GM12801 (cell line): ENCODE results near the gene USP10.

Source experiments
- TF ChIP-seq, protein P1 (sequence below): IDR thresholded peaks from one replicate; pipeline ENCODE4 v1.5.1; 2011; ENCODE audit warnings: control low read depth; ENCODE audit not compliant: insufficient read length; ENCODE audit errors: extremely low read depth

Gene USP10

DNA sequence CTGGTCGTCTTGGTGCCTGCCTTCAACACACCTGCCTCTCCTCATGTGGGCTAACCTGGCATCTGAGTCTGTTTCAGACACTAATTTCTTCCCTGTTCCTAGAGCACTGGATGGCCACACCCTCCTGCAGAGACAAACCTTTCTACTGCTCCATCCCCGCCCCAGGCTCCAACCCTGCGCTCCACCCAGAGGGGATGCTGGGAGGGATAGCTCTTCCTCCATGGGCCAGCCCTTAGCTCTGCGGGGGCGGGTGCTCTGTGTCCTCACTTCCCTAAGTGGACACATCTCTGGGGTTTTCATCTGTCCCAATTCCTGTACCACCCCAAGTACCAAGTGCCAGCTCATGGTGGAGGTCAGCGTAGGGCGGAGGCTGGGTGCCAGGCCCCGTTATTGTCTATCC lies 109.0 kb downstream of the USP10 start:
- TF ChIP-seq, protein P1, sequence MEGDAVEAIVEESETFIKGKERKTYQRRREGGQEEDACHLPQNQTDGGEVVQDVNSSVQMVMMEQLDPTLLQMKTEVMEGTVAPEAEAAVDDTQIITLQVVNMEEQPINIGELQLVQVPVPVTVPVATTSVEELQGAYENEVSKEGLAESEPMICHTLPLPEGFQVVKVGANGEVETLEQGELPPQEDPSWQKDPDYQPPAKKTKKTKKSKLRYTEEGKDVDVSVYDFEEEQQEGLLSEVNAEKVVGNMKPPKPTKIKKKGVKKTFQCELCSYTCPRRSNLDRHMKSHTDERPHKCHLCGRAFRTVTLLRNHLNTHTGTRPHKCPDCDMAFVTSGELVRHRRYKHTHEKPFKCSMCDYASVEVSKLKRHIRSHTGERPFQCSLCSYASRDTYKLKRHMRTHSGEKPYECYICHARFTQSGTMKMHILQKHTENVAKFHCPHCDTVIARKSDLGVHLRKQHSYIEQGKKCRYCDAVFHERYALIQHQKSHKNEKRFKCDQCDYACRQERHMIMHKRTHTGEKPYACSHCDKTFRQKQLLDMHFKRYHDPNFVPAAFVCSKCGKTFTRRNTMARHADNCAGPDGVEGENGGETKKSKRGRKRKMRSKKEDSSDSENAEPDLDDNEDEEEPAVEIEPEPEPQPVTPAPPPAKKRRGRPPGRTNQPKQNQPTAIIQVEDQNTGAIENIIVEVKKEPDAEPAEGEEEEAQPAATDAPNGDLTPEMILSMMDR = no peak

DNA sequence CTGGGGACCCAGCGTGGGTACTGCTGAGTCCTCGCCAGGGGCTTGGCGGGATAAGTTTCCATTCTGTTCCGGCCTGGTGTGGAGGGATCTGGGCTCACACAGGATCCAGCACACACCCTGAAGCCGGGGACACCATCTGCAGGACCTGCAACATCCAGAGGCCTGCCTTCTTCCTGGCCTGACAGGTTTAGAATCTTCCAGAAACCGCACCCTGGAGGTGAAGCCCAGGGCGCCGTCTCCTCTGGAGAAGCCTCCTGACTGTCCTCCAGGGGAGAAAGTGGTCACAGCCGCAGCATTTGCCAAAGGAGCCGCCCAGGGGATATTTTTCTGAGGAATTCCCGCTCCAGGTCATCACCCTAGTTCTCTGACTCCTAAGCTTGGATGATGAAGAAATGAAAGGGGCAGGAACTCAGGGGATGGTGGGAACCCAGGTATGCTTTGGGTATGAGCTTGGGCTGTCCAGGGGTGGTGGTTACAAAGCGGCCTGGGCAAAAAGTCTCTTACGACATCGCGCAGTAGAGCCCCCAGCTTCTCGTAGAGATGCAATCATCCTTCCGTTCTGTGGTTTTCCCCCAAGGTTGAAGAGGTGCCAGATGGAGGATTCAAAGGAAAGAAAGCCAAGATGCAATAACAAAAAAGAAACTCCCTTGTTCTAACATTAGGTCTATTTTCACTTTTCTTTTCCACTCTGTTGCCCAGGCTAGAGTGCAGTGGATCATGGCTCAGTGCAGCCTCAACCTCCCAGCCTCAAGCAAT lies 110.9 kb downstream of the USP10 start:
- TF ChIP-seq, protein P1 = no peak

DNA sequence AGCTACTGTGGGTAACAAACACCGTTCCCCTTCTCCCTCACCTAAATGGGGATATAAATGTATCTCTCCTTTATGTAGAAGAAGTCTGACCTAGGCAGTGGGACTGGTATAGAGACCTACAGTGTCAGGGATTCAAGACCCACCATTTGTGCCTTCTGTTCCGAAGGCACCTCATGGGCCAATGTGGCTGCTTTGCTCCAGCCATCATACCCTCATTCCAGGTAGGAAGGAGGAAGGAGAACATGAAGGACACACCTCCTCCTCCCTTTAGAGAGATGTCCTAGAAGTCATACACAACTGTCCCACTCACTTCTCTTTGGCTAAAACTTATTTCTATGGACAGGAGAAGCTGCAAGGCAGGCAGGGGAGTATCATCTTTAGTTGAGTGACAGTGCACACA lies 111.7 kb downstream of the USP10 start:
- TF ChIP-seq, protein P1 = no peak

DNA sequence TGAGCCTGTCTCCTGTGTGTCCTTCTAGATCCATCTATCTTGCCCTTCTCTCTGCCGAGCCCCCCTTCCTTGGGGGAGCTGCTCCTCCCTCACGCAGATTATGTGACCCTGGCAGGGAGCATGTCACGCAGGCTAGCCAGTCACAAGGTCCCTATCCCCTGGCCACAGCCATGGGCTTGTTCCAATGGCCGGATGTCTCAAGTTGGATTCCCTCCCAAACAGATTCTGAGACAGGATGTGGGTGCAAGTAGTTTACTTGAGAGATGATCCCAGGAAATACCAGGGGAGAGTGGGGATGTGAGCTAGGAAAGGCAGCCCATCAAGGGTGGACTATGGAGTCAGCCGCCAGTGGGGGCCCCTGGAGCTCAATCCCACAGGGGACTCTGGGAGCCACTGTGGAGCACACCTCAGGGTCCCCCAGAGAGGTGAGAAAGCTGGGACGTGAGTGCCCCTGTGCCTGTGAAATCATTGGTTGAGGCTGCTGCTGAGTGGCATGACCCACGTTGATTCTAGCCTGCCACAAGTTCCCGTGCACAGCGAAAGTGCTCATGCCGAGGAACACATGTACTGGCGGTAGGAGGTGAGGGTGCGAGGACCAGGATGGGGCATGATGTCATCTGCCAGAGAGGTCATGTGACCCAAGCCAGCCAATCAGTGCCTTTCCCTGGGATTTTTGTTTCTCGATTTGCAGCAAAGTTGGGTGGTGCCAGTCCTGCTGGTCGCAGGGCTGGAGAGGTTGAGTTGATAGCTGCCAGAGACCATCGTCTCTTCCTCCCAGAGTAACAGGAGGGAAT lies 113.5 kb downstream of the USP10 start:
- TF ChIP-seq, protein P1 = no peak

DNA sequence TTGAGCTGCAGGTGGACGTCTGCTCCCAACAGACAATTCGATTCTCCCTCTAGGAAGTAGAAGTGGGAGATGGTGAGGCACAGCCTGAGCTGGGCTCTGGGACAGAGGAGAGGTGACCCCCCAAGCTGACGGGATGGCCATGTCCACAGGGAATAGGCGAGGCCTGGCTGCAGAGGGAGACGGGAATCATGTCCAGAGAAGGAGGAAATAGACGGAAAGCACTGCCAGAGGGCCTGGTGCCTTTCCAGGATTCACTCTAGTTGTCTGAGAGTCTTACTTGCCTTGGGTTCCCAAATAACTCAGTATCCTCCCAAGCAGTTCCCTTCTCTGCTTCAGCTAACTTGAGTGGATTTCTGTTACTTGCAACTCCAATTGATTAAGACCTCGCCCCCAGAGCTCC lies 115.7 kb downstream of the USP10 start:
- TF ChIP-seq, protein P1 = no peak

DNA sequence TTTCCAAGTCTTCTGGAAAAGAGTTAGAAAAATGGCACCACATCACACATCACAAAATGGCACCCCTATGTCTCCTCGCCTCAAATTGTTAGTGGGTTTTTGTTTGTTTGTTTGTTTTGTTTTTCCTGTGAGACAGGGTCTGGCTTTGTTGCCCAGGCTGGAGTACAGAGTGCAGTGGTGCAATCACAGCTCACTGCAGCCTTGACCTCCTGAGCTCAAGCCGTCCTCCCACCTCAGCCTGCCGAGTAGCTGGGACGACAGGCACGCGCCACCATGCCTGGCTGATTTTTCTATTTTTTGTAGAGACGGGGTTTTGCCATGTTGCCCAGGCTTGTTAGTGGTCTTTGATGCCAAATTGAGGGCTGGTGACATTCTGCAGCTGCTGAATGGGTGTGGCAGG lies 116.2 kb downstream of the USP10 start:
- TF ChIP-seq, protein P1 = no peak

DNA sequence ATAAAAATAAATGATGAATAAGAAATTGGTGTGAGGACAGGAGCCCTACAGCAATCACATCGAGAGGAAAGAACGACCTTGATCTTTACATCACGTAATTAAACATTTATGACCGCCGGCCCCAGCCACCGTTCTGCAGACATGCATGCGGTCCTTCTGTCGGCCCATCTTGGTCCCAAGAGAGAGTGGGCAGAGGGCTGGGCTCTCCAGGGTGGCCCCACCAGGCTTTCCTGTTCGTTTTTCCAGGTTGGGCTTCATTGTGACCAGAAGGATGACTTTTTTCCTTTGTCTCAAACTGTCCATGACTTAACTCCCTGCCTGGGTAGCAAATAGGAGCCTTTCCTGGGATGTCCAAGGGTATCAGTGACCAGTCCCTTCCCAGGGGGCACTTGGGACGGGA lies 116.7 kb downstream of the USP10 start:
- TF ChIP-seq, protein P1 = no peak
